Measurements from ENCODE around the gene NRXN3. TPM values are rescaled to one million over a fixed set of nuclear protein-coding genes. Genes with fewer than 3 reads are reported as not detected.

NRXN3 gene
- total and polyA plus RNA-seq, 4 donors = 1.4 to 8.3 (median 4.4) TPM

GRCh38 chr14:78598046-78598920, 428.1 kb downstream of the NRXN3 start:
- no peak overlapping the region for H3K27ac ChIP-seq (ENCODE audit: low read depth in 1 of 2, low read length in 1 of 2)
- H3K9me3 ChIP-seq (ENCODE audit: control insufficient read depth in 4 of 4, insufficient read depth in 3 of 4, low read length in 3 of 4) = no peaks in the 10 kb centered on the region
- TF ChIP-seq CTCF (IDR thresholded peaks at IDR 0.05; ENCODE audit: control extremely low read depth, extremely low read depth) = peak; percentile 64
- 56 to 61% methylated on average over 13 of the region's 13 CpGs for WGBS, 2 donors
- no peak overlapping the region for H3K4me3 ChIP-seq
- H3K4me1 ChIP-seq (ENCODE audit: control insufficient read depth in 5 of 5, insufficient read depth in 5 of 5, low read length in 5 of 5) = no peaks in the 10 kb centered on the region
- H3K27me3 ChIP-seq (ENCODE audit: control insufficient read depth in 3 of 3, insufficient read depth in 3 of 3, low read length in 2 of 3) = peaks cover 0 to 6% (median 0%) of the 10 kb centered on the region in 3 donors
- H3K9ac ChIP-seq (ENCODE audit: insufficient read depth in 1 of 2, low read length in 2 of 2) = no peak overlapping the region
- peak; percentile 47 to 66 (median 57) for DNase-seq
- ATAC-seq (ENCODE audit: insufficient read depth, low FRiP score) = peak; percentile 69
- no peaks in the 10 kb centered on the region for H3K36me3 ChIP-seq (ENCODE audit: control insufficient read depth in 4 of 4, insufficient read depth in 4 of 4, low read length in 4 of 4)

GRCh38 chr14:78605025-78605762, 435.0 kb downstream of the NRXN3 start:
- Histone ChIP-seq H3K4me1 (ENCODE audit: control insufficient read depth in 5 of 5, insufficient read depth in 5 of 5, low read length in 5 of 5) (no peaks in the 10 kb centered on the region), H3K27ac (ENCODE audit: low read depth in 1 of 2, low read length in 1 of 2) (no peak overlapping the region), H3K4me3 (no peak overlapping the region), H3K9ac (ENCODE audit: insufficient read depth in 1 of 2, low read length in 2 of 2) (no peak overlapping the region), H3K36me3 (ENCODE audit: control insufficient read depth in 4 of 4, insufficient read depth in 4 of 4, low read length in 4 of 4) (no peaks in the 10 kb centered on the region), H3K27me3 (ENCODE audit: control insufficient read depth in 3 of 3, insufficient read depth in 3 of 3, low read length in 2 of 3) (peaks cover 0 to 3% (median 0%) of the 10 kb centered on the region in 3 donors), H3K9me3 (ENCODE audit: control insufficient read depth in 4 of 4, insufficient read depth in 3 of 4, low read length in 3 of 4) (no peaks in the 10 kb centered on the region)
- TF ChIP-seq CTCF (IDR thresholded peaks at IDR 0.05; ENCODE audit: control extremely low read depth, extremely low read depth) = no peak
- DNase-seq (no peak), ATAC-seq (ENCODE audit: insufficient read depth, low FRiP score) (no peak)
- WGBS, 2 donors = 73% methylated on average over 4 of the region's 4 CpGs

DNA sequence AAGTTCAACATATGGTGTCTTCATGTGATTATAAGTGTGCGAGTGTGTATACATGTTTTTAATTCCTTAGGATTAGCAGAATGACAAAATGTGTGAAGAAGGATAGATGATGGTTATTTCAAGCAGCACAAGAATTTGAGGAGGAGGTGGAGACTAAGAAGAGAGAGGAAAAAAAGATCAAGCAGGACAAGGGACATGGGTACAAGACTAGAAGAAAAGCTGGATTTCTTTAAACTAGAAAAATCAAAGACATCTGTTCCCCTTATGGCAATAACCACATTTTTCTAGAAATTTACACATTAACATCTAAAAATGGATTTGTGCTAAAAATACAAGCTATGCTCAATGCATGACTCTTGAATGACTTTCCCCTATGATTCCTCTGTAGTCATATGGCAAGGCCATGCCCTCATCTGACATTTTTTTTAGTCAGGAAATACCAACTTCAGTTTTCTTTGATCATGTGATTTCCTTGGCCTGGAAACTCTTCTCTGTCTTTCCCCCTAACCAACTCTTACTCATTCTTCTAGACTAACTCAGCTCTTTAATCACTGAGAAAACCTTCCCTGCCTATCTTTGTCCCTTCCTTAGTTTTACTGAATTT, 435.8 kb downstream of the NRXN3 start:
- Histone ChIP-seq H3K27ac (ENCODE audit: low read depth in 1 of 2, low read length in 1 of 2) (no peak overlapping the region), H3K9me3 (ENCODE audit: control insufficient read depth in 4 of 4, insufficient read depth in 3 of 4, low read length in 3 of 4) (no peaks in the 10 kb centered on the region), H3K36me3 (ENCODE audit: control insufficient read depth in 4 of 4, insufficient read depth in 4 of 4, low read length in 4 of 4) (no peaks in the 10 kb centered on the region), H3K4me1 (ENCODE audit: control insufficient read depth in 5 of 5, insufficient read depth in 5 of 5, low read length in 5 of 5) (no peaks in the 10 kb centered on the region), H3K9ac (ENCODE audit: insufficient read depth in 1 of 2, low read length in 2 of 2) (no peak overlapping the region), H3K27me3 (ENCODE audit: control insufficient read depth in 3 of 3, insufficient read depth in 3 of 3, low read length in 2 of 3) (no peaks in the 10 kb centered on the region), H3K4me3 (no peak overlapping the region)
- no peak for TF ChIP-seq CTCF (IDR thresholded peaks at IDR 0.05; ENCODE audit: control extremely low read depth, extremely low read depth)
- ATAC-seq (ENCODE audit: insufficient read depth, low FRiP score) = no peak
- 88 to 91% methylated on average over 1 of the region's 1 CpG for WGBS, 2 donors
- no peak for DNase-seq

Measured in lung (tissue), 12 donors.